ENCODE results near the gene ARL5A.
"Not testable (repeated sequence)": the region's sequence is repeated elsewhere in the genome, so short reads cannot be mapped to it uniquely, and the experiment has no call there.

The ARL5A gene, protein sequence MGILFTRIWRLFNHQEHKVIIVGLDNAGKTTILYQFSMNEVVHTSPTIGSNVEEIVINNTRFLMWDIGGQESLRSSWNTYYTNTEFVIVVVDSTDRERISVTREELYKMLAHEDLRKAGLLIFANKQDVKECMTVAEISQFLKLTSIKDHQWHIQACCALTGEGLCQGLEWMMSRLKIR

DNA sequence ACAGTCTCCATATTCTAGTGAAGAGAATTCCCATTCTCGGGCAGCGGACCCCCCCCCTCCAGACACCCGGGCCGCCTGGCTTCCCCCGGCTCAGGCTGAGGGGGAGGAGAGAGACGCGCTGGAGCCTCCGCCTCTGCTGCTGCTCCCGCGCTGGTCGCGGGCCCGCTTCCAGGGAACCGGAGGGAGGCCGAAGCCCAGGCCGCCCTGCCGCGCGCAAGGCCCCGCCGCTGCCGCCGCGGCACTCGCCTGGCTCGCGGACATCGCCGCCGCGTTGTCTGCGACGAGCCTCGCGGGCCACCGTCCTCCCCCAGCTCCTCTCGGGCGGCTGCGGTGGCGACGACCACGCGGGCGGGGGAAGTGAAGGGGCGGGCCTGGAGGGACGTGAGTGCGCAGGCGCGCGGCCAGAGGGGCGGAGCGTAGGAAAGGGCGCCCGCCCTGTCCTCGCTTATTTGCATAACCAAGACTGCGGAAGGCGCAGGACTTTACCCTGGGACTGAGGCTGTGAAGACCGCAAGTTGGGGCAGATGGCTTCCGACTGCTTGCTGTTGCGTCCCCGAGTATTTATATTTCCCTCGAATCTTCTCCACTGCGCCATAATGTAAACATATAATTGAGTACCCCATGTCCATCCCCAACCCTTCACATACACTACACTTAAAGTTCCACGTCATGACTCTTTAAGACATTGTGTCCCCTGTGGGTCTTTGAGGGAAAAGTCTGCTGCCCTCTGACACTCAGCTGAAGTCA is at the start of gene ARL5A:
Gene ARL5A, minus strand, starts transcription at position 279 of the 747 bp plus-strand sequence. Its CDS starts 245 bp downstream, at position 34.
- DNase-seq, result peak; percentile 73 to 92

DNA sequence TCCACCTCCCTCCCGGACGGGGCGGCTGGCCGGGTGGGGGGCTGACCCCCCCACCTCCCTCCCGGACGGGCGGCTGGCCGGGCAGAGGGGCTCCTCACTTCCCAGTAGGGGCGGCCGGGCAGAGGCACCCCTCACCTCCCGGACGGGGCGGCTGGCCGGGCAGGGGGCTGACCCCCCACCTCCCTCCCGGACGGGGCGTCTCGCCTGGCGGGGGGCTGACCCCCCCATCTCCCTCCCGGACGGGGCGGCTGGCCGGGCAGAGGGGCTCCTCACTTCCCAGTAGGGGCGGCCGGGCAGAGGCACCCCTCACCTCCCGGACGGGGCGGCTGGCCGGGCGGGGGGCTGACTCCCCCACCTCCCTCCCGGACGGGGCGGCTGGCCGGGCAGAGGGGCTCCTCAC is 47.4 kb upstream of the ARL5A start:
- DNase-seq, result not testable (repeated sequence)

DNA sequence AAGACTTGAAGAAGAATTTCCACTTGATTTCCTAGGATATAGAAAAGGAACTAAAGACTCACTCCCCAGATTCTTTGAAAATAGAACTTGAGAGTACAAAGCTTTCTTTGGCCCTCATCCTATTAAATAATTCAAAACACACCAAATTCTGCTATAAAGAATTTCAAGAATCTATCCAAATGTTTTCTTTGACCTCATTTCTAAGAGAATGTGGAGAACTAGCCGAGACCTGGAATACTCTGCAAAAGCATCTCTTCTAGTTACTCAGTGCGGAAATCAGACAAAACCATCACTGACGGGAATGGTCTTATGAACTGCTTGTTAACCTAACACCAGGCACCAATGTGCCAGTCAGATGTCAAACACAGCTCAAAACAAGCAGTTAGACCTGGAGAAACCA is 44.2 kb upstream of the ARL5A start:
- no peak for DNase-seq

DNA sequence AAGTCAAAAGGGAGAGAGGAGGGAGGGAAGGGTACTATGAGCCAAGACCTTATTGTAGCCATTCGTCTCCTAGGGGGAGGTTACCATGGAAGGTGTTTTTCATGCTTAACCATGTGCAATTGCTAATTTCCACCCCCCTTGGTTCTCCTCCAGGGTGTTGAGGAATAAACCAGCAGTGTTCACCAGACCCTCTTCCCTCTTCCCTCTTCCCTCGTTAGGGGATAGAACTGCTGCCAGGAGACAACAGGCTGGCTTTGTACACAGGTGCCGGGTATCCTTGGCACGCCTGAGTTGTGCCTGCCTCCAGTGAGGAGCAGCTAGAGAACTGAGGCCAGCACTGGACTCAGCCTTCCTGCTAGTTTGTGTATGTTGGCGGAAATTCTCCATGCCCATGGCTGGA is 41.1 kb upstream of the ARL5A start:
- DNase-seq, result no peak

DNA sequence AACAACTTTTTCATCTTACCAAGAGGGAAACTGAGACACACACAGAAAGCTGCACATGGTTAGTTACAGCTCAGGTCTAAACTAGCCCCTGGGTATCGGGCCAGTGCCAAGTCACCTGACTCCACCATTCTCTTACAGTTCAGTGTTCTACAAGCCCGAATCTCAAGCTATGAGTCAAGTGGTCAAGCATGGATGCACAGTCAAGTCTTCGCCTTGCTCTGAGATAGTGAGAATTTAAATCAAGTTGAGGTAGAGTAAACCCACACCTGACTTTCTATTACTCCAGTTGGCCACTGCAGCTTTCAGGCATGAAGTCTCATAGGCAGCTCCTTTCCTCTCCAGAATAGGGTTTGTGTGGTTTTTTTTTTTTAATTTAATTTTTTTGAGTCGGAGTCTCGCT is 34.5 kb upstream of the ARL5A start:
- no peak for DNase-seq

DNA sequence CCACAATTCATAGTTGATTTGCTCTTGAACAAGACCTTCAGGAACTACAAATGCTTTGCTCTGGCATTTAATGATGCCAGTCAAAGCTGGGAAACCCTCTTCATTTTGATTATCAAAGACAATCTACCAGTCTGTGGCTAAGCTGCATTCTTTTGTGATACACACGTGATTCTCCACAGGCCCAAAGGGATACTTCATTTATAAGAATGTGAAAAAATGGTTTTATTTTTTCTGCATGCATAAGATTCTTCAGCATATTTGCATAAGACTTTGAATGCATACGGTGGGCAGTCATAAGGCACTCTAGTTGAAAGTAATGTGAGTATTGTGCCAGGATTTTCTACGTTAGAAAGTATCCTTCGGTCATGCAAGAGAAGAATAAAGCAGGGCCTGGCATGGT is 33.0 kb upstream of the ARL5A start:
- DNase-seq, result no peak

DNA sequence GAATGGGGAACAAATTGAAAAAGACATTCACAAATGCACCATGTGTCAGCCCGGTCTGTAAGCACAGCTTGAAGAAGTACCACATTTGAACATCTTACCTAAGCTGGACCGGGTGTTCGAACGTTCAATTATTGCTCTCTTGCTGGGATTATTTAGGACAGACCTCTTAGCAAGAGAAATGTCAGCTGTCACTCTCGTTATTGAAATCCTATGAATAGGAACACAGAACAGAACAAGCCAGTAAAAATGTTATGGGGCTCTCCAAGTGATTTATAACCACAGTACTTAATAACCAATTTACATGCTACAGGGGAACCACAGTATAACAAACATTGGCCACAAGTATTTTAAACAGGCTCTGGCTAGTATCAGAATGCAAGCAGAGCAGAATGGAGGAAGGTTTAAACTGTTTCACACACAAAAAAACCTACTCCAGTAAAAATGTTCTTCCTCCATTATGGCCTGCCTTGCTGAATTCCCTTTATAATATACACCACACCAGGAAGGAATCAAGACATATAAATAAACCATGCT is 32.5 kb upstream of the ARL5A start:
- DNase-seq, result peak in 1 of 2 experiments; percentile 65

DNA sequence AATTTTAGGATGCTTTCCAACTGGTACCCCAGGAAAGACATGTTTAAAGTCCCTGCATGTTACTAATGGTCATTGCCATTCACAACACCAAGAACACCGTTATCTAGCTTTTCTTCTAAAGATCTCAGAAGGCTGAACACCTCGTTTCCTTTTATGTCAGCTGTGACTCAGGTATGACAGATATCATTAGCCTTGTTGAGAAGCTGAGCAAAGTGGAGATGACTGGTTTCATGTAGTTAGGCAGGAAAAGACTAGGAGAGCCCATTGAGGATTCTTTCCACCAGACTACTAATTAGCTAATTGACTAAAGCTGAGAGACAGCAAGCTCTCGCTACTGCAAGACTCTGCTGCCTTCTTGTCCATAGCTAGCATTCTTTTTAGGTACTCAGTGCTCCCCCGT is 32.0 kb upstream of the ARL5A start:
- DNase-seq, result no peak

DNA sequence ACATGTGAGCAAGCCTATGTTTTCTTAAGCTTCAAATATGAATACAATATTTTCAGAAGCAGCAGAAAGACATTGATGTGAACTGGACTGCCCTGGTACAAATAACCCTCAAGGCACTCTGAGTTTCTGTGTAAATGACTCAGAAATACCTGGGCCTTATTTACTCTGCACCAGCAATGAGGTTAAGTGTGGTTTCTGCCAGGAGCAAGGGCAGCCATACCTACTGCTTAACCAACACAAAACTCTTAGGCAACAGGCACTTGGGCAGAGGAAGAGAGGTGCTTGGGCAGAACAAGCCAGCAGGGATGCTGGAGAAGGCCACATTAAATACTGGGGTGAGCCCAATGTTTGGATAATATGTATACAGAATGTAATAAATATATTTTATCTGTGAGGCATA is 29.4 kb upstream of the ARL5A start:
- DNase-seq, result no peak

DNA sequence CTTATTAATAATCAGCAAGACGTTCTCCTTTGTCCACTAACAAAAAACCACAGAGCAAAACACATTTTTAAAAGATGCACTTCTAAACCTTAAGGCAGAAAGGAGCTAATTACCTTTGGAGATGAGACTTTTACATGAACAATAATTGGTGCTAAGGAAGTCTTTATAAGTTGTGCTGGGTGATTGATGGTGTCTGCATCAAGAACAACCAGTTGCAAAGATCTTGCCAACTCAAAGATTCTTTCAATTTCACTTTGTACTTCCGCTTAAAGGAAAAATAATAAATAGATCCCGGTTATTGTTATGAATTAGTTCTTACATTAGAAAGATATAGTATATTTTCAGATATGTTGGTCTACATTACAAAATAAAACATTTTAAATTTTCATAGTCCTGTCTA is 26.9 kb upstream of the ARL5A start:
- no peak for DNase-seq

DNA sequence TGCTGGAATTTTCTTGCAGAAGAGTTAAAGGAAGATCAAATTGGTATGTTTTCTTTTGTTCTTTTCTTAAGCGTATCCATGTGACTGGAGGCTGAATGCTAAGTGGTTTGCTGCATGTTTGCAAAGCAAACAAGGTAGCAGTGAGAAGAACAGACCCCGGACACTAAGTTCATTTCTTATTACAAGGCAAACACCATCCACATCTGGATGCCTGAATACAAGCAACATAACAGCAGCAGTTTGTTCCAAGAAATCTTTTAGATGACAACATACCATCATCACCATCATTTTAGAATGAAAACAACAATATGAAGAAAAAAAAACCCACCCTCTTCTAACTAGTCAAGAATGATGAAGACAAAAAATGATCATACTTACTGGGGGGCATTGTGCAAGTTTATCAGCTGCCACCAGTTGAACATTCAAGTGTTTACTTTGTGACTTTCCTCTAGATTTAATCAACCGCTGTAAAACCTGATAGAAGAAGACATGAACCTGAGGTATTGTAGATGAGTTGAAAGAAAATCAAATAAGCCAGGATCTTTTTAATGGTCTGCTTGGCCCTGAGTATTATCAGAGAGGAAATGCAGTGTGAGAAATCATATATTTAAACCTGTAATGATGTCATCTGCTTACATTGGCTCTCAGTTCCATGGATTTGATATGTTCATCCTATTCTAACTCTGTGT is 25.0 kb upstream of the ARL5A start:
- no peak for DNase-seq

DNA sequence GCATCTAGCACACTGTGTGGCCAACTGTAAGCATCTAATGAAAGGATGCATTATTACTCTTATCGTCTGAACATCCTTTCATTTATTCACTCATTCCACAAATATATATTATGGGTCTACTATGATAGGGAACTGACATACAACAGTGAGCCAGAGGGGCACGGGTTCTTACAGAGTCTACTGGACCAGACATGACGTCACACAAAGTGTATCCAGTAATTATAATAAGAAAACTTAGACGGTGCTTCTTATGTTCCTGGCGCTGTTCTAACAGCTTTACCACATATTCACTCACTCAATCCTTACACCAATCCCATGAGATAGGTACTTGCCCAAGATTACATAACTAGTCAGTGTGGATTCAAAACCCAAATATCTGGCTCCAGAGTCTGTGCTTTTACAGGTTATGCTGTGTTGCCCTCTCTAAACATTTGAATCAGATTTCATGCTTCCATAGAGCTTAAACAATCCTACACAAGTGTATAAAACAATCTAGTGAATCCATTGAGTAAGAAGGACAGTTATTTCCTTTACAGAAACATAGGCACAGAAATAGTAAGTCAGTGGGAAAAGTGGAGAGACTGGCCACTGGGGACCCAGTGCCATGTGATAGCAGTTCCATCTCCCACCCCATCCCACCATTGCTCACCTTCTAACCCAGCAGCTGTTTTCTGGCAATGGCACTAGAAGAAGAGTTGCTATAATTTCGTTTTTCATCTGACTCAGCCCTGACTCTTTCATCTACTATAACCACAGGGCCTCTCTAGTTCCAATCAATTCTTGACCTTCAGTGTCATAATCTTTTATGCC is 24.2 kb upstream of the ARL5A start:
- no peak for DNase-seq

DNA sequence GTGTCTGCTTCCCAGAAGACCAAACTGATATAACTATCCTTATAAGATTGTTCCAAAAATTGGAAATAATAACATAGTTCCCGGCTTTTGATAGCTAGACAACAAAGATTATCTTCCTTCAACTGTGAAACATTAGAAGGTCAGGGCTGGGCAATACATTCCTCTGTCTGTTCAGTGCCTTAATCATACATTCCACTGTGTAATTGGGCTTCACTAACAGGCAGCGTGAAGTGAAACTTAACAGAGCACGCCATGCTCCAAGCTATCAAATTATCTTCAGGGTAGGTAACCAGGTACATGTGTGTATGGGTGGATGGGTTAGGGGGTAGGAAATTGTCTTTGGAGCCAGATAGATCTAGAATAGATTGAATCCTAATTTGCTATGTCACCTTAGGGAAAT is 23.5 kb upstream of the ARL5A start:
- no peak for DNase-seq

DNA sequence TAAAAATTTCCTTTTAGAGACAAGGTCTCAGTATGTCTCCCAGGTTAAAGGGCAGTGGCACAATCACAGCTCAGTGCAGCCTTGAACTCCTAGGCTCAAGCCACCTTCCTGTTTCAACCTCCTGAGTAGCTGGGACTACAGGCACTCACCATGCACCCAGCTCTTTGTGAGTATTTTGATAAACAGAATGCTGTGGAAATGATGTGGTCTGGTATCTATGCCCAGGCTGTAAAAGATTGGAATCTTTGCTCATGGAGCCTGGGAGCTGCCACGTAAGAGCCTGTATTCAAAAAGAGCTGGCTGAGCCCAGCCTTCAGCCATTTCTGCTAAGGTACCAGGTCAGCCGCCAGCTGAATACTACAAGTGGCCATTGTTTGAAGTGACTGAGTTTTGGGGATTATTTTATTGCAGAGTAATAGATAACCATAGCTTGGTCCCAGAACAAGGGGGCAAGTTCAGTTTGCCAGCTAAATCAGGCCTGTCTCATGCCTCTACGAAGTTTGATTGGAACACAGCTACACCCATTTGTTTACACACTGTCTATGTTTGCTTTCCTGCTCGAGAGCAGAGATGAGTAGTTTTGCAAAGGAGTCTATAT is 21.3 kb upstream of the ARL5A start:
- peak in 1 of 2 experiments; percentile 15 for DNase-seq

DNA sequence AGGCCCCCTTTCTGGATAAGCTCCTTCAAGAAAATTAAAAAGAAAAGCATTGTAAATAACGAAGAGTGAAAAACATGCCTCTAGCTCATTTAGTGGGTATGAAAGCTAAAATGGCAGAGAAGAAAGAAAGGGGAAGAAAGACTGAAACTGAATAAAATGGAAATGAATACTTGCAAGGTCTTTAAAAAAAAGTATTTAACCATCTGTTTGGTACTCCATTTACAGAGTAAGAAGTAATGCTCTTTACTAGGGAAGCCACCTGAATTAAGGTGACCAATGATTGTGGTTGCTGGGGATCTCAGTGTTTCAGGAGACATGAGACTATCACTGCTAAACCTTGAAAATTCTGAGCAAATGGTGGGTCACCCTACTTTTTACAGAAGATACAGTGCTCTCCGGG is 17.7 kb upstream of the ARL5A start:
- DNase-seq, result no peak

DNA sequence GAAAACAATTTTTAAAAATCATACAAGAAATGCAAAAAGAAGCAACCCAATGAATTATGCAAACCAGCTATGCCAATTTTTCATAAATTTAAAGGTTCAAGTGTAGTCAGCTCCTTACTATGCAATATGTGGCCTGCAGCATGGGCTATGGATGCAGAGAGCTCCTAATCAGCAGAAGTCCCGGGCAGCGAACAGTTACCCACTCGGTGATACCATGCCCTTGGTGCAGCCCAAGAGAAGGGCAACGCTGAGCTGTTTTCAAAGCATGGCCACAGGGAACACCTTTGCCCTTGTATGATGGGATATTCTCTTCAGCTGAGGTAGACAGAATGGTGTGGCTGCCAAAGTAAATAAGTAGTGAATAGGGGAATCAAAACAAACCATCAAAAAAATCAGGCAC is 17.3 kb upstream of the ARL5A start:
- no peak for DNase-seq

DNA sequence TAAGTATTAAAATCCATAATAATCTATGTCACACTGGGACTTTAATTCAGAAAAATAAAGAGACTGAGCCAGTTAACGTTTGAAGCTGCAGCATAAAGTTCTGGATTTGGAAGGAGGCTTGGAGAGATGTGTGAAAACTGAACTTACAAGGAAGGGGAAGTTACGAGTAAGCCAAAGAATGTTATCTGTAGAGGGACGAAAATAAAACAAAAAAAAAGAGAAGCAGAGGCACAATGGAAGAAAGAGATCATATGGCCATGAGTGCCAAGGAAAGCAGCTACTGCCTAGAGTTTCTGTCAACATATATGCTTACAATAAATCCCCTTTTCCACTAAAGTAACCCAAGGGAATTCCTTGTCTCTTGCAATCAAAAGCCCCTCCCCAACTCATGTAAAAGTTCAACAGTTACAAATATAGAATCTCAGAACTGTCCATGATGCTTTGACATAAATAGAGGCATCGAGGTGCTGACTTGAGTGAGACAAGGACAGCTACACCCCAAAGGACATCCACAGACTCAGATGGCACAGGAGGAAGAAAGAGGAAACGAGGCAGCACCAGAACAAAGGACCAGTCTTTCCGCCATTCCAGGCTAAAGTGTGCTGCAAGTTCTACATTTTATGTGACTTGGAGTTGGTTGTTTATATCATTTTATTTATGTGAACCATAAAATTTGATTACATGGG is 16.1 kb upstream of the ARL5A start:
- DNase-seq, result no peak

DNA sequence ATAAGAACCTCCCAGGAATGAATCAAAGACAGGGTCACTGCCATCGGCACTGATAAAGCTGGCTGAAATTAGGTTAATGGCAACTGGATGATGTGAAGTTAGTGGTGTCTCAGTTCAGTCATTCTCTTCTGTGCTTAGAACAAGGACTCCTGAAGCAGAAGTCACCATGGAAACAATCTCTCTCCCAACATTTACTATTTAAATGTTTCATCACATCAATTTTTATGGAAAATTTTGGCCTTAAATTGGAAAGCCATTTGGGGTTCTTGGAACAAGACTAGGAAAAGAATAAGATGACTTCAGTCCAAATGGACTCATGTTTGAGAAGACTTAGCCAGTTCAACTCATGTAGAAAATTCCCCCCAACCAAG is 15.5 kb upstream of the ARL5A start:
- no peak for DNase-seq

DNA sequence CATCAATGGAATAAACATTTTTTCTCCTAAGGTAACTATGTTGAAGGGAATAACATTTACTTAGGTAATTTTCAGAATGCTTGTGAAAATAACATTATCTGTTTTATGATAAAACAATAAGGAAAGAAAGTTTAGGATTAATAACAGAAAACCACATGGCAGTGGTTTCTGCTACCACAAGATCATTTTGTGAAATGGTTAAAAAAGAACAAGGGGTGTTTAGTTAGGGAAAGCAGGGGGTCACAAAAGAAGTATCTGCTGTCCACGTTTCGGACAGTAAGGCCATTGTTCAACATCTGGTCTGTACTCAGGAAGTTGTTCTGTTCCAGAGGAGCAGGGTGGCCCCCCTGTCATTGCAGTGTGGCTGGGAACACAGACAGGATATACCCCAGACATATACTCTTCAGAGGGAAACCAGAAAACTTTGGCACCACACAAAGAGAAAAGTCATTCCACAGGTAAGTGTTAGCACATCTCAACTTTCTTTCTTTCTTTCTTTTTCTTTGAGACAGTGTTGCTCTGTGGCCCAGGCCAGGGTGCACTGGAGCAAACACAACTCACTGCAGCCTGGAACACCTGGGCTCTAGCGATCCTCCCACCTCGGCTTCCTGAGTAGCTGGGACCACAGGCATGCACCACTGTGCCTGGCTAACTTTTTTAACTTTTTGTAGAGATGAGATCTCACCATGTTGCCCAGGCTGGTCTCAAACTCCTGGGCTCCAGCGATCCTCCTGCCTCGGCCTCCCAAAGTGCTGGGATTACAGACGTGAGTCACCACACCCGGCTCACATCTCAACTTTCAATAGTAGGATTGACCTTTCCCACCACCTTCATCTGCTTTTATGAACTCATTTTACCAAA is 14.8 kb upstream of the ARL5A start:
- no peak for DNase-seq

DNA sequence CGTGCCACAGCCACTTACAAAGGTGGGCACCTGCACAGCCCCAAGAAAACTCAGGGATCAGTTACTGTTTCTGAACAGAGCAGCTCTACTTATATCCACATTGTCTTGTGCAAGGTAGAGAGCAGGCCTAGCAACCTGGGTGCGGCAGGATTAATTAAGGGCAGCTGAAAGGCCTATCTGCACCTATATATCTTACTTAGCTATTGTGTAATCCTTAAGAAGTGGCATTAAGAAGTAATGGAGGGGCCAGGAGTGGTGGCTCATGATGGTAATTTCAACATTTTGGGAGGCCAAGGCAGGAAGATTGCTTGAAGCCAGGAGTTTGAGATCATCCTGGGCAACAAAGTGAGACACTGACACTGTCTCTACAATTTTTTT is 12.8 kb upstream of the ARL5A start:
- peak; percentile 82 to 84 for DNase-seq
